OCI-LY7 (cell line): ENCODE data around the gene GZF1. TPM values are rescaled to one million over a fixed set of nuclear protein-coding genes. Genes with fewer than 3 reads are reported as not detected.
"Not testable (repeated sequence)": the region's sequence is repeated elsewhere in the genome, so short reads cannot be mapped to it uniquely, and the experiment has no call there.

Source experiments
- BruUV-seq: library from RNA; stranded (reverse); fragments of 400-500 nt; replicated peaks from 2 replicates; lab custom pipeline; 2021; lab: Mats Ljungman, UMichigan
- CTCF ChIA-PET: fragments of 300-600 bp; sonication (Branson Sonifier 250); formaldehyde crosslinking; loops from one replicate; lab custom pipeline; 2022; ENCODE audit warnings: antibody characterized with exemption; ENCODE audit not compliant: unreplicated experiment; lab: Charles Lee
- POLR2A ChIA-PET: fragments of 300-600 bp; sonication (Branson Sonifier 250); formaldehyde crosslinking; loops from one replicate; lab custom pipeline; 2022; ENCODE audit warnings: antibody characterized with exemption; lab: Charles Lee
- DNase-seq: peaks from one replicate; pipeline ENCODE4 v3.0.0-alpha.2; 2015; ENCODE audit warnings: low spot score
- H2AFZ ChIP-seq: fragments of 200-600 bp; sonication (generic), shearing (Covaris generic); 2 replicates; pipeline ENCODE4 v1.6.1; 2014; ENCODE audit warnings: mild to moderate bottlenecking, antibody characterized with exemption, low read length, moderate library complexity
- H3K27ac ChIP-seq: fragments of 200-600 bp; sonication (generic); 2 replicates; pipeline ENCODE4 v1.5.1; 2014; ENCODE audit warnings: mixed run types, low read depth, mild to moderate bottlenecking, moderate library complexity, low read length, inconsistent platforms; ENCODE audit not compliant: poor library complexity, severe bottlenecking
- H3K36me3 ChIP-seq: fragments of 200-600 bp; sonication (generic); 2 replicates; pipeline ENCODE4 v1.6.1; 2014; ENCODE audit warnings: mild to moderate bottlenecking, antibody characterized with exemption, low read length, moderate library complexity, mixed read lengths; ENCODE audit not compliant: insufficient read depth
- H3K4me1 ChIP-seq: fragments of 200-600 bp; sonication (generic); 2 replicates; pipeline ENCODE4 v1.5.1; 2014; ENCODE audit warnings: mild to moderate bottlenecking, low read length; ENCODE audit not compliant: insufficient read depth, poor library complexity, severe bottlenecking
- H3K4me2 ChIP-seq: fragments of 200-600 bp; sonication (generic); 2 replicates; pipeline ENCODE4 v1.6.1; 2014; ENCODE audit warnings: mild to moderate bottlenecking, low read length
- H3K4me3 ChIP-seq: fragments of 200-600 bp; sonication (generic); 2 replicates; pipeline ENCODE4 v1.5.1; 2014; ENCODE audit warnings: mild to moderate bottlenecking, low read depth, low read length; ENCODE audit not compliant: poor library complexity, severe bottlenecking
- H3K79me2 ChIP-seq: fragments of 200-600 bp; sonication (generic); 2 replicates; pipeline ENCODE4 v1.6.1; 2016; ENCODE audit warnings: low read depth, mild to moderate bottlenecking, low read length, moderate library complexity, mixed read lengths; ENCODE audit not compliant: insufficient read depth
- H3K9me2 ChIP-seq: fragments of 200-600 bp; sonication (generic); 2 replicates; pipeline ENCODE4 v1.6.1; 2016; ENCODE audit warnings: mild to moderate bottlenecking, low read length, mixed read lengths; ENCODE audit not compliant: insufficient read depth
- H3K9me3 ChIP-seq: fragments of 200-600 bp; sonication (generic); 2 replicates; pipeline ENCODE4 v1.6.1; 2014; ENCODE audit warnings: mild to moderate bottlenecking, mixed run types, low read length, mixed read lengths
- H4K20me1 ChIP-seq: fragments of 200-600 bp; sonication (generic); 2 replicates; pipeline ENCODE4 v1.6.1; 2014; ENCODE audit warnings: mild to moderate bottlenecking, antibody characterized with exemption, low read length, moderate library complexity, mixed read lengths; ENCODE audit not compliant: insufficient read depth
- CTCF ChIP-seq: fragments of 200-600 bp; sonication (generic); conservative IDR thresholded peaks from 2 replicates; pipeline ENCODE4 v1.5.1; 2014; ENCODE audit warnings: mild to moderate bottlenecking, antibody characterized with exemption, low read length, moderate library complexity, mixed read lengths
- EZH2phosphoT487 ChIP-seq: fragments of 200-600 bp; sonication (generic); IDR thresholded peaks from 2 replicates; pipeline ENCODE4 v1.6.1; 2018; ENCODE audit warnings: low read depth, borderline replicate concordance, mild to moderate bottlenecking, mixed run types, antibody characterized with exemption, low read length, moderate library complexity, mixed read lengths
- intact Hi-C: fragments of 100-400 bp; cut with micrococcal nuclease; formaldehyde crosslinking; loops from one replicate; pipeline ENCODE4 v1.10.0; 2022; ENCODE audit not compliant: unreplicated experiment
- total RNA-seq, 2 experiments: library from RNA; depleted of rRNA in 1 of 2; stranded (reverse); fragments of >200 nt in 1 of 2; shearing (Covaris generic) in 1 of 2; gene quantifications; 2 replicates each; pipeline ENCODE4 v1.2.3, GENCODE V29; 2014 to 2022

The GZF1 gene
- total RNA-seq, 2 experiments from 2014 or later = 17.1 to 17.7 TPM

DNA sequence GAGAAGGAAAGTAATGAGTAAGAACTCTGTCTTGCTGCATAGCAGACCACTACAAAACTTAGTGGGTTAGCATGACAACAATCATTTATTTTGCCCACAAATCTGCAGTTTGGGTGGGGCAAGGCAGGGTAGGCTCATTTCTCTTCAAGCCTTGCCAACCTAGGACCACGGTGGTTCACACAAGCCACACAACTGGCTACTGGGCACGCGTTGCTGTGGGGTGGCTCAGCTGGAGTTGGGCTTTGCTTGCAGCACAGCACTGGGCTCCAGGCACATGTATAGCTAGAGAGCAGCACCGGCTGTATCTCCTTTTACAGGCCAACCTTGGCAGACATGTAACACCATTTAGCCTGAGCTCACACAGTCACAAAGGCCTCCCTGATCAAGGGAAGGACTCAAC, 16.0 kb upstream of the GZF1 start:
- TF ChIP-seq EZH2phosphoT487 = no peak
- no peak for TF ChIP-seq CTCF
- Histone ChIP-seq H3K4me3 (no peak overlapping the region), H3K9me3 (0 out of 2 replicates have a peak, but pooled peaks cover 6% of the 10 kb centered on the region), H3K36me3 (no peaks in the 10 kb centered on the region), H3K4me1 (peaks cover 10% of the 10 kb centered on the region), H3K9me2 (no peaks in the 10 kb centered on the region), H3K27ac (no peak overlapping the region), H3K79me2 (peaks cover 4% of the 10 kb centered on the region), H2AFZ (no peak overlapping the region), H3K4me2 (no peak overlapping the region), H4K20me1 (no peaks in the 10 kb centered on the region)
- POLR2A ChIA-PET = no interaction called here
- intact Hi-C loops = no loop called here
- DNase-seq = no peak
- CTCF ChIA-PET = interaction anchor here (0.6 to 1.5 kb wide), 2 partner anchors 12 to 107 kb away, joined by 3 to 4 read pairs; no protein-coding TSS in a partner anchor
- BruUV-seq = no TSS peak

DNA sequence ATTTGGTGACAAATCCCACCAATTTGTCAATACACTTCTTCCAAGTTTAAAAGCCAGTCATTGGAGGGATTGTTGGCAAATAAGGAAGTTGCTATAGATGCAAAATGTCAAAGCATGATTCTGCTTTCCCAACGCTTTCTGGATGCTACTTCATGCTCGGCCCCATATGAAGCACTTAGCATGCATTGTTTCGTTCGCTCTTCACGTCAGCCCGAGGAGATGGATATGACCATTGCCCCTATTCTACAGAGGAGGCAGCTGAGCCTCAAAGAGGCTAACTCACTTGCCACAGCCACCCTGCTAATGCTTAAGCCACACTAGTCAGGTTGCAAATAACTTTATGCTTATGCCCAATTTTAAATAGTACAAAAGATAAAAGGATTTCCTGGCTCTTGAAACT, 14.2 kb upstream of the GZF1 start:
- Histone ChIP-seq H3K9me3 (0 out of 2 replicates have a peak, but pooled peaks cover 6% of the 10 kb centered on the region), H3K9me2 (no peaks in the 10 kb centered on the region), H3K79me2 (peaks cover 22% of the 10 kb centered on the region), H3K36me3 (peaks cover 3% of the 10 kb centered on the region; the same call in 1 of the 2 replicates), H3K4me1 (peaks cover 20% of the 10 kb centered on the region), H3K4me3 (no peak overlapping the region), H3K27ac (no peak overlapping the region), H3K4me2 (no peak overlapping the region), H2AFZ (no peak overlapping the region), H4K20me1 (peaks cover 16% of the 10 kb centered on the region)
- TF ChIP-seq CTCF (no peak), EZH2phosphoT487 (no peak)
- intact Hi-C loops = no loop called here
- CTCF ChIA-PET = no interaction called here
- no peak for DNase-seq
- POLR2A ChIA-PET = no interaction called here
- no TSS peak for BruUV-seq

DNA sequence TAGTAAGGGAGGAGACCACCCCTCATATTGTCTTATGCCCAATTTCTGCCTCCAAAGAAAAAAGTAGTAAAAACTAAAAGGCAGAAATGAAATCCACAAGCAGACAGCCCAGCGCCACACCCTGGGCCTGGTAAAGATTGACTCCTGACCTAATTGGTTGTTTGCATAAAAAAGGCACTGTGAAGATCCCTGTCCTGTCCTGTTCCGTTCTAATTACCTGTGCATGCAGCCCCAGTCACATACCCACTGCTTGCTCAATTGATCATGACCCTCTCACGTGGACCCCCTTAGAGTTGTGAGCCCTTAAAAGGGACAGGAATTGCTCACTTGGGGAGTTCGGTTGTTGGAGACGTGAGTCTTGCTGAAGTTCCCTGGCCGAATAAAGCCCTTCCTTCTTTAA, 13.5 kb upstream of the GZF1 start:
- H3K9me3 ChIP-seq, DNase-seq, H3K4me3 ChIP-seq, H3K36me3 ChIP-seq, H3K9me2 ChIP-seq, H2AFZ ChIP-seq, BruUV-seq, H3K27ac ChIP-seq, POLR2A ChIA-PET, intact Hi-C loops: not testable (repeated sequence)
- Histone ChIP-seq H4K20me1 (peaks cover 18% of the 10 kb centered on the region), H3K79me2 (peaks cover 29% of the 10 kb centered on the region), H3K4me1 (peaks cover 22% of the 10 kb centered on the region), H3K4me2 (peak overlapping the region; percentile 92)
- CTCF ChIA-PET = interaction anchor here (2.5 kb wide), 1 partner anchor 10 kb away, joined by 13 read pairs; no protein-coding TSS in a partner anchor
